Fibroblast of lung (primary cell): ENCODE data around the gene HOXA11. TPM values are rescaled to one million over a fixed set of nuclear protein-coding genes. Genes with fewer than 3 reads are reported as not detected.

ENCODE experiments used
- DNase-seq, 2 donors: peaks; one replicate each; pipeline versions ENCODE4 v3.0.0 to v3.0.0-alpha.2; 2010; ENCODE audit warnings: low read depth in 2 of 2
- H2AFZ ChIP-seq: 2 replicates; pipeline ENCODE4 v1.5.1; 2012; ENCODE audit warnings: low read length, control low read depth, inconsistent platforms
- H3K27ac ChIP-seq: 2 replicates; pipeline ENCODE4 v1.5.1; 2011; ENCODE audit warnings: low read length, control low read depth; ENCODE audit not compliant: insufficient read depth
- H3K27me3 ChIP-seq: 2 replicates; pipeline ENCODE4 v1.5.1; 2011; ENCODE audit warnings: mild to moderate bottlenecking, low read length; ENCODE audit not compliant: control insufficient read depth, insufficient read depth
- H3K36me3 ChIP-seq: 2 replicates; pipeline ENCODE4 v1.5.1; 2011; ENCODE audit warnings: low read length; ENCODE audit not compliant: control insufficient read depth, insufficient read depth
- H3K4me1 ChIP-seq: 2 replicates; pipeline ENCODE4 v1.5.1; 2011; ENCODE audit warnings: low read length; ENCODE audit not compliant: control insufficient read depth, insufficient read depth; ENCODE audit errors: extremely low read depth
- H3K4me2 ChIP-seq: 2 replicates; pipeline ENCODE4 v1.5.1; 2011; ENCODE audit warnings: low read length, control low read depth; ENCODE audit not compliant: insufficient read depth; ENCODE audit errors: extremely low read depth
- H3K4me3 ChIP-seq, 4 experiments: fragments of 200-600 bp in 1 of 4; sonication (generic) in 1 of 4; replicated peaks in 1 of 4; 2 replicates each; pipeline ENCODE4 v1.5.1; 2011 to 2016; ENCODE audit warnings: low read length in 4 of 4, low read depth in 3 of 4, mild to moderate bottlenecking in 3 of 4, control low read depth in 2 of 4, inconsistent platforms in 1 of 4, mixed read lengths in 1 of 4; ENCODE audit not compliant: insufficient read depth in 1 of 4; ENCODE audit errors: control extremely low read depth in 1 of 4
- H3K79me2 ChIP-seq: 2 replicates; pipeline ENCODE4 v1.5.1; 2012; ENCODE audit warnings: mild to moderate bottlenecking, low read length, inconsistent platforms; ENCODE audit not compliant: control insufficient read depth, insufficient read depth
- H3K9ac ChIP-seq: 2 replicates; pipeline ENCODE4 v1.5.1; 2011; ENCODE audit warnings: mild to moderate bottlenecking, low read length, control low read depth; ENCODE audit not compliant: insufficient read depth
- H3K9me3 ChIP-seq: 2 replicates; pipeline ENCODE4 v1.5.1; 2012; ENCODE audit warnings: low read depth, low read length; ENCODE audit not compliant: control insufficient read depth, insufficient read depth
- H4K20me1 ChIP-seq: 2 replicates; pipeline ENCODE4 v1.5.1; 2011; ENCODE audit warnings: low read length; ENCODE audit not compliant: control insufficient read depth, insufficient read depth; ENCODE audit errors: extremely low read depth
- CTCF ChIP-seq, 2 donors: IDR thresholded peaks in 1 of 2; conservative IDR thresholded peaks in 1 of 2; 1 replicate in 1 of 2; 2 replicates in 1 of 2; pipeline ENCODE4 v1.5.1; 2011 to 2012; ENCODE audit warnings: low read length in 2 of 2, control low read depth in 1 of 2, inconsistent platforms in 1 of 2, low read depth in 1 of 2, mild to moderate bottlenecking in 1 of 2
- EZH2 ChIP-seq: IDR thresholded peaks from 2 replicates; pipeline ENCODE4 v1.5.1; 2012; ENCODE audit warnings: low read length, control low read depth, mild to moderate bottlenecking; ENCODE audit errors: missing control alignments
- polyA plus RNA-seq, 2 donors: library from polyadenylated mRNA; depleted of rRNA in 1 of 2; stranded (reverse) in 1 of 2; unstranded in 1 of 2; fragments of >200 nt; gene quantifications; 2 replicates each; pipeline ENCODE4 v1.2.1, GENCODE V29; 2011 to 2012; ENCODE audit warnings: missing spikeins in 1 of 2
- total RNA-seq: library from RNA; depleted of rRNA; stranded (reverse); fragments of >200 nt; gene quantifications from 2 replicates; pipeline ENCODE4 v1.2.1, GENCODE V29; 2014

HOXA11 gene
- total and polyA plus RNA-seq, 2 donors (not counting 1 experiment from before 2014, with no cell fraction given) = 0.18 TPM; not detected in 1

- Histone ChIP-seq H3K36me3 (no peaks in the 10 kb centered on the region), H3K27me3 (no peaks in the 10 kb centered on the region), H3K4me1 (peaks cover 22% of the 10 kb centered on the region), H3K4me2 (peak within 1 kb of the TSS; percentile 99), H3K27ac (peak within 1 kb of the TSS; percentile 98), H4K20me1 (no peaks in the 10 kb centered on the region), H3K9ac (peak within 1 kb of the TSS; percentile 72), H3K4me3 (peak within 1 kb of the TSS; percentile 34 to 61 (median 48)), H3K79me2 (peaks cover 86% of the 10 kb centered on the region), H3K9me3 (no peaks in the 10 kb centered on the region), H2AFZ (peak within 1 kb of the TSS; percentile 58)
- DNase-seq = peak in 1 of 2 donors; percentile 66
- no peak for TF ChIP-seq CTCF (conservative IDR thresholded peaks at IDR 0.05 in 1 of 2, IDR thresholded peaks at IDR 0.05 in 1 of 2; ENCODE audit: low read depth in 1 of 2, low read length in 2 of 2)
- no peak for TF ChIP-seq EZH2
Measured at GRCh38 chr7:27147199-27148030, 37.6 kb downstream of the HOXA11 start, which contains the start of gene HOXA6. Gene HOXA6, minus strand, starts transcription at chr7:27147774. Its CDS starts 25 bp downstream, at chr7:27147749.

GRCh38 chr7:27146491-27147198 is 38.4 kb downstream of the HOXA11 start:
- H3K4me3 ChIP-seq = peak overlapping the region; percentile 30 to 61 (median 43)
- peaks cover 22% of the 10 kb centered on the region for H3K4me1 ChIP-seq
- H3K27ac ChIP-seq = peak overlapping the region; percentile 98

More at GRCh38 chr7:27146491-27147198, 38.4 kb downstream of the HOXA11 start:
- DNase-seq = no peak
- H3K79me2 ChIP-seq = peaks cover 90% of the 10 kb centered on the region
- H4K20me1 ChIP-seq = no peaks in the 10 kb centered on the region
- H3K27me3 ChIP-seq = no peaks in the 10 kb centered on the region
- no peak for TF ChIP-seq EZH2
- TF ChIP-seq CTCF (conservative IDR thresholded peaks at IDR 0.05 in 1 of 2, IDR thresholded peaks at IDR 0.05 in 1 of 2; ENCODE audit: low read depth in 1 of 2, low read length in 2 of 2) = no peak
- no peaks in the 10 kb centered on the region for H3K9me3 ChIP-seq
- H2AFZ ChIP-seq = no peak overlapping the region
- peak overlapping the region; percentile 99 for H3K4me2 ChIP-seq
- H3K9ac ChIP-seq = no peak overlapping the region
- peaks cover 2% of the 10 kb centered on the region for H3K36me3 ChIP-seq
